ENCODE data around the gene AKAP9. TPM values are rescaled to one million over a fixed set of nuclear protein-coding genes. Genes with fewer than 3 reads are reported as not detected.
"Not testable (repeated sequence)": the region's sequence is repeated elsewhere in the genome, so short reads cannot be mapped to it uniquely, and the experiment has no call there.

Gene AKAP9
- total RNA-seq, 2 donors from 2014 or later = 70.0 to 93.9 TPM

DNA sequence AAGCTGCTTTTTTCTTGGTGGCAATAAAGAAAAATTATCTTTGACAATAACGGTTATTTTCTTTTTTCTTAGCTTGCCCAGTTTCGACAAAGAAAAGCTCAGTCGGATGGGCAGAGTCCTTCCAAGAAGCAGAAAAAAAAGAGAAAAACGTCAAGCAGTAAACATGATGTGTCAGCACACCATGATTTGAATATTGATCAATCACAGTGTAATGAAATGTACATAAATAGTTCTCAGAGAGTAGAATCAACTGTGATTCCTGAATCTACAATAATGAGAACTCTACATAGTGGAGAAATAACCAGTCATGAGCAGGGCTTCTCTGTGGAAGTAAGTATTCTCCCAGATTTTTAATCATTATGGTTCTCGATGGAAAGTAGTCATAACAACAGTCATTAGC lies 33.0 kb downstream of the AKAP9 start:
- intact Hi-C loops (cut with DNase I) = no loop called here
- TF ChIP-seq, protein P1, sequence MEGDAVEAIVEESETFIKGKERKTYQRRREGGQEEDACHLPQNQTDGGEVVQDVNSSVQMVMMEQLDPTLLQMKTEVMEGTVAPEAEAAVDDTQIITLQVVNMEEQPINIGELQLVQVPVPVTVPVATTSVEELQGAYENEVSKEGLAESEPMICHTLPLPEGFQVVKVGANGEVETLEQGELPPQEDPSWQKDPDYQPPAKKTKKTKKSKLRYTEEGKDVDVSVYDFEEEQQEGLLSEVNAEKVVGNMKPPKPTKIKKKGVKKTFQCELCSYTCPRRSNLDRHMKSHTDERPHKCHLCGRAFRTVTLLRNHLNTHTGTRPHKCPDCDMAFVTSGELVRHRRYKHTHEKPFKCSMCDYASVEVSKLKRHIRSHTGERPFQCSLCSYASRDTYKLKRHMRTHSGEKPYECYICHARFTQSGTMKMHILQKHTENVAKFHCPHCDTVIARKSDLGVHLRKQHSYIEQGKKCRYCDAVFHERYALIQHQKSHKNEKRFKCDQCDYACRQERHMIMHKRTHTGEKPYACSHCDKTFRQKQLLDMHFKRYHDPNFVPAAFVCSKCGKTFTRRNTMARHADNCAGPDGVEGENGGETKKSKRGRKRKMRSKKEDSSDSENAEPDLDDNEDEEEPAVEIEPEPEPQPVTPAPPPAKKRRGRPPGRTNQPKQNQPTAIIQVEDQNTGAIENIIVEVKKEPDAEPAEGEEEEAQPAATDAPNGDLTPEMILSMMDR (IDR thresholded peaks at IDR 0.05) = no peak
- TF ChIP-seq POLR2A (IDR thresholded peaks at IDR 0.05) = no peak
- H3K27ac ChIP-seq = no peak overlapping the region
- H3K9me3 ChIP-seq = no peaks in the 10 kb centered on the region
- no peaks in the 10 kb centered on the region for H3K27me3 ChIP-seq
- WGBS, 2 donors = 63 to 69% methylated on average over 5 of the region's 5 CpGs
- DNase-seq (no peak), ATAC-seq (no peak)
- H3K4me3 ChIP-seq = no peak overlapping the region
- peaks cover 21% of the 10 kb centered on the region for H3K4me1 ChIP-seq
- no peaks in the 10 kb centered on the region for H3K36me3 ChIP-seq (replicated peaks in 1 of 2; ENCODE audit: insufficient read depth in 1 of 2, low read depth in 2 of 2)

GRCh38 chr7:91974066-91974465 lies 33.4 kb downstream of the AKAP9 start:
- ATAC-seq = no peak
- Histone ChIP-seq H3K9me3 (no peaks in the 10 kb centered on the region), H3K4me1 (peaks cover 21% of the 10 kb centered on the region), H3K27me3 (no peaks in the 10 kb centered on the region), H3K4me3 (no peak overlapping the region), H3K36me3 (replicated peaks in 1 of 2; ENCODE audit: insufficient read depth in 1 of 2, low read depth in 2 of 2) (no peaks in the 10 kb centered on the region), H3K27ac (no peak overlapping the region)
- intact Hi-C loops (cut with DNase I) = no loop called here
- TF ChIP-seq POLR2A (IDR thresholded peaks at IDR 0.05) = no peak
- TF ChIP-seq, protein P1 (IDR thresholded peaks at IDR 0.05) = no peak
- no peak for DNase-seq

GRCh38 chr7:91976743-91977142 lies 36.1 kb downstream of the AKAP9 start:
- 91 to 99% methylated on average over 4 of the region's 4 CpGs for WGBS, 2 donors
- no peak for ATAC-seq
- intact Hi-C loops (cut with DNase I) = no loop called here
- no peaks in the 10 kb centered on the region for H3K36me3 ChIP-seq (replicated peaks in 1 of 2; ENCODE audit: insufficient read depth in 1 of 2, low read depth in 2 of 2)
- H3K27ac ChIP-seq = no peak overlapping the region
- peaks cover 9% of the 10 kb centered on the region for H3K4me1 ChIP-seq
- TF ChIP-seq, protein P1 (IDR thresholded peaks at IDR 0.05) = no peak
- TF ChIP-seq POLR2A (IDR thresholded peaks at IDR 0.05) = no peak
- H3K27me3 ChIP-seq = no peaks in the 10 kb centered on the region
- no peak overlapping the region for H3K4me3 ChIP-seq
- DNase-seq = no peak
- no peaks in the 10 kb centered on the region for H3K9me3 ChIP-seq

GRCh38 chr7:91979590-91979989 lies 38.9 kb downstream of the AKAP9 start:
- ATAC-seq (no peak), DNase-seq (no peak)
- Histone ChIP-seq H3K4me3 (no peak overlapping the region), H3K4me1 (no peaks in the 10 kb centered on the region), H3K36me3 (replicated peaks in 1 of 2; ENCODE audit: insufficient read depth in 1 of 2, low read depth in 2 of 2) (no peaks in the 10 kb centered on the region), H3K27me3 (no peaks in the 10 kb centered on the region), H3K9me3 (no peaks in the 10 kb centered on the region), H3K27ac (no peak overlapping the region)
- 86 to 94% methylated on average over 1 of the region's 1 CpG for WGBS, 2 donors
- no peak for TF ChIP-seq POLR2A (IDR thresholded peaks at IDR 0.05)
- TF ChIP-seq, protein P1 (IDR thresholded peaks at IDR 0.05) = no peak
- intact Hi-C loops (cut with DNase I) = no loop called here

DNA sequence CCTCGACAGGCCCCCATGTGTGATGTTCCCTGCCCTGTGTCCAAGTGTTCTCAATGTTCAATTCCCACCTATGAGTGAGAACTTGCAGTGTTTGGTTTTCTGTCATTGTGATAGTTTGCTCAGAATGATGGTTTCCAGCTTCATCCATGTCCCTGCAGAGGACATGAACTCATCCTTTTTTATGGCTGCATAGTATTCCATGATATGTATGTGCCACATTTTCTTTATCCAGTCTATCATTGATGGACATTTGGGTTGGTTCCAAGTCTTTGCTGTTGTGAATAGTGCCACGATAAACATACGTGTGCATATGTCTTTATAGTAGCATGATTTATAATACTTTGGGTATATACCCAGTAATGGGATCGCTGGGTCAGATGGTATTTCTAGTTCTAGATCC lies 41.7 kb downstream of the AKAP9 start:
- not testable (repeated sequence) for DNase-seq, H3K9me3 ChIP-seq
- 96 to 99% methylated on average over 4 of the region's 4 CpGs for WGBS, 2 donors

More for the DNA sequence above, 41.7 kb downstream of the AKAP9 start:
- H3K4me1 ChIP-seq; H3K36me3 ChIP-seq (replicated peaks in 1 of 2; ENCODE audit: insufficient read depth in 1 of 2, low read depth in 2 of 2); H3K4me3 ChIP-seq; intact Hi-C loops (cut with DNase I); ATAC-seq; H3K27me3 ChIP-seq; H3K27ac ChIP-seq: not testable (repeated sequence)

Measured in body of pancreas (tissue), 4 donors.